Ectodermal cell (in vitro differentiated cells): ENCODE data around the gene PIH1D2.
"Not testable (repeated sequence)": the region's sequence is repeated elsewhere in the genome, so short reads cannot be mapped to it uniquely, and the experiment has no call there.

ENCODE experiments used
- H3K27ac ChIP-seq: 2 replicates; pipeline ENCODE4 v1.7.0; 2013; ENCODE audit warnings: mild to moderate bottlenecking, low read depth, low read length; ENCODE audit not compliant: insufficient read depth, poor library complexity, severe bottlenecking
- H3K27me3 ChIP-seq: 2 replicates; pipeline ENCODE4 v1.7.0; 2013; ENCODE audit warnings: mild to moderate bottlenecking, low read length; ENCODE audit not compliant: insufficient read depth, control insufficient read depth, poor library complexity, severe bottlenecking
- H3K36me3 ChIP-seq: one replicate; pipeline ENCODE4 v1.7.0; 2013; ENCODE audit warnings: low read length; ENCODE audit not compliant: control insufficient read depth, insufficient read depth
- H3K4me1 ChIP-seq: one replicate; pipeline ENCODE4 v1.7.0; 2013; ENCODE audit warnings: low read length; ENCODE audit not compliant: control insufficient read depth, insufficient read depth
- H3K4me3 ChIP-seq: 2 replicates; pipeline ENCODE4 v1.7.0; 2013; ENCODE audit warnings: low read depth, low read length, control low read depth; ENCODE audit not compliant: insufficient read depth
- H3K9me3 ChIP-seq: 2 replicates; pipeline ENCODE4 v1.7.0; 2013; ENCODE audit warnings: mild to moderate bottlenecking, low read length, moderate library complexity; ENCODE audit not compliant: control insufficient read depth
- WGBS, 2 experiments: methylation state at CpG; one replicate each; pipeline ENCODE4 v1.1.7; 2013; ENCODE audit warnings: missing lambda C conversion rate in 2 of 2; 5-methylcytosine and 5-hydroxymethylcytosine counted together

Gene PIH1D2

DNA sequence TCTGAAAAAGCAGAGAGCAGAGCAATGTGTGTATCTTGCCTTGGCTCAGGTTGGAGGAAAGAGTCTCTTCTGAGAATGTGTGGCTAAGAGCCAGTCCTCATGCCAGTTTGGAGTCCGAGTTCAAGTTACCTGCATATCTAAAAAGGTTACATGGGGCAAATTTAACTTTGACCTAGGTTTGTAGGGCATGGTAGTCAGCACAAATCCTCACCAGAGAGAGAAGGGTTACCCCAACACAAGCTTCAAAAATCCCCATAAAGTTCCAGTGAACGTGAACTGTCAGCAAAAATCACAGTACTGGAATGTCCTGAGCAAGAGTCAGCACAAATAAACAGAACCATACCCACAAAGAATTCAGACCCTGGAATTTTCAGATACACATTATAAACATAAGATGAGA lies 26.6 kb upstream of the PIH1D2 start:
- H3K4me3 ChIP-seq: no peak overlapping the region
- H3K36me3 ChIP-seq: peaks cover 4% of the 10 kb centered on the region
- H3K27me3 ChIP-seq: no peaks in the 10 kb centered on the region
- WGBS, 2 experiments: 88 to 93% methylated on average over 2 of the region's 2 CpGs
- no peak overlapping the region for H3K27ac ChIP-seq
- H3K4me1 ChIP-seq: no peaks in the 10 kb centered on the region
- H3K9me3 ChIP-seq: no peaks in the 10 kb centered on the region

DNA sequence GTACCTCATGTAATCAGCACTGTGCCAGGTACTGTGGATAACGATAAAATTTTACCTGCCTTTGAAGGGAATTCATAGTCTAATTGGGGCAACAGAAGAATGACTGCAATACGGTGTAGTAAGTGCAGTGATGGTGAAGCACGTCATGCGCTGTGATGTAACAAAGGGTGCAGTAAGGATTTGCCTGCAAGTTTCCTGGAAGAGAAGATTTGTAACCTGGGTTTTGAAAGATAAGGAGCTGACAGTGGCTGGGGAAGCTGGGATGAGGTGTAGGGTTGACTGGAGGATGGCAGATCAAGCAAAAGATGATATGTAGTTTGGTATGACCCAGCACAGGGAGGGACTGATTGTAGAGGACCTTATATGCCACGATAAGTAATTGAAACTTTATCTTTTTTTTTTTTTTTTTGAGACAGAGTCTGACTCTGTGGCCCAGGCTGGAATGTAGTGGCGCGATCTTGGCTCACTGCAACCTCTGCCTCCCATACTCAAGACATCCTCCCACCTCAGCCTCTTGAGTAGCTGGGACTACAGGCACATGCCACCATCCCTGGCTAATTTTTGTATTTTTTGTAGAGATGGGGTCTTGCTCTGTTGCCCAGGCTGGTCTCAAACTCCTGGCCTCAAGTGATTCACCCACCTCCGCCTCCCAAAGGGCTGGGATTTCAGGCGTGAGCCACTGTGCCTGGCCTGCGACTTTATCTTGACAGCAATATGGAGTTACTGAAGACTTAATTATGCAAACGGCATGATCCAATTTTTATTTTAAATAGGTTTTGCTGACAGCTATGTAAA lies 24.1 kb upstream of the PIH1D2 start:
- no peak overlapping the region for H3K27ac ChIP-seq
- no peak overlapping the region for H3K4me3 ChIP-seq
- no peaks in the 10 kb centered on the region for H3K9me3 ChIP-seq
- H3K4me1 ChIP-seq: no peaks in the 10 kb centered on the region
- no peaks in the 10 kb centered on the region for H3K27me3 ChIP-seq
- H3K36me3 ChIP-seq: peaks cover 13% of the 10 kb centered on the region
- 91 to 95% methylated on average over 11 of the region's 11 CpGs for WGBS, 2 experiments

DNA sequence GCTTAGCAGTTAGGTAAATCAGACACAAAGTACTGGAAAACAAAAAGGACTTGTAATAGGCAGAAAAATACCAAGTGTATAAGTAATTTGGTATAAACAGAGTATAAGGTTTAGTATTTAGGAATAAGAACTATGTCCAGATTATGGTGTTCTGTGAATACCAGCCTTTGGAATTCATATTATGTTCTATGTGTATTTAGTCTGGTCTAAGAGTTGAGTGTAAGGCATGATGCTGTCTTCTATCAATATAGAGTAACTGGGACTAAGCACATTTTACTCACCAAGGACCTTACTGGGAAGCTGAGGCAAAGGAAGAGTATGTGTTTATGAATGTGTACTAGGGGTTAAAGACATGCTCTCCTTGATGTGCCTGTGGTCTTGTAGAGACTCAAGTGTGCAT lies 22.4 kb upstream of the PIH1D2 start:
- peaks cover 21% of the 10 kb centered on the region for H3K36me3 ChIP-seq
- H3K9me3 ChIP-seq: no peaks in the 10 kb centered on the region
- no peak overlapping the region for H3K27ac ChIP-seq
- H3K27me3 ChIP-seq: no peaks in the 10 kb centered on the region
- no peak overlapping the region for H3K4me3 ChIP-seq
- H3K4me1 ChIP-seq: no peaks in the 10 kb centered on the region

DNA sequence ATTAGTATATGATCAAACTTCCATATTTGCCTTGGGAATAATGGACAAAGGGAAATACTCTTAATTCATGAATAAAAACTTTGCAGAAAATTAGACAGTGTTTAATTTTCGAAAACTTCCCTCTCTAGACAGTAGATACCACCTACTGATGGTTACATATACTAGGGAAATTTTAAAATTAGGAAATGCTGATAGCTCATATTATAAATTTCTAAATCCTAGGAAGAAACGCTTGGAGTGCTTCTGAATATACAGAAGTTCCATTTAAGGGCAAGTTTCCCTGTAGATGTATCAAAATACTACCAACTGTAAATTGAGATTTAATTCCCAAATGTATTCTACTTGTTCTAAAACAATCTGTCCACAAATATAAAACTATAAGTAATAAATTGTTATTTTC lies 21.5 kb upstream of the PIH1D2 start:
- WGBS, 2 experiments: 92% methylated on average over 1 of the region's 2 CpGs; no CpG with 5 or more reads in 1 of the 2 experiments
- H3K36me3 ChIP-seq: peaks cover 23% of the 10 kb centered on the region
- not testable (repeated sequence) for H3K9me3 ChIP-seq, H3K4me3 ChIP-seq, H3K4me1 ChIP-seq, H3K27ac ChIP-seq, H3K27me3 ChIP-seq

DNA sequence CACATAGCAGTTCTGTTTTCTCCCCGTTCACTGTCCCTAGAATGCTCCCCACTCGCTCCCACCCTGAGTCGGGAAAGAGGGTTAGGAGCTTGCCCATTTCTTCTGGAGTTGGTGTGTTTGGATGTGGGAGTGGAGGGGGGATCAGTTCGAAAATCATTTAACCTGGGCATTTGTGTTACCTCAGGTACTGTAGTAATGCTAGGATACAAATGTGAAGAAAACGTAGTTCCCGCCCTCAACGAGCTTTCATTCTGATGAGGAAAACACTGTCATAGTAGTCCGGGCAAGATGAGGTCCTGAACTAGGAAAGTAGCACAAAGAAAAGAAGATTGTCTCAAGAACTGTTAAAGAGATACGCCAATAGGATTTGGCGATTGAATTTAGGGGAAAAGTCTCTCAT lies 13.4 kb upstream of the PIH1D2 start:
- H3K4me1 ChIP-seq: peaks cover 9% of the 10 kb centered on the region
- peak overlapping the region; percentile 99 for H3K4me3 ChIP-seq
- H3K27me3 ChIP-seq: no peaks in the 10 kb centered on the region
- no peaks in the 10 kb centered on the region for H3K9me3 ChIP-seq
- H3K36me3 ChIP-seq: peaks cover 29% of the 10 kb centered on the region
- H3K27ac ChIP-seq: peak overlapping the region; percentile 19
- 22 to 23% methylated on average over 10 of the region's 10 CpGs for WGBS, 2 experiments

DNA sequence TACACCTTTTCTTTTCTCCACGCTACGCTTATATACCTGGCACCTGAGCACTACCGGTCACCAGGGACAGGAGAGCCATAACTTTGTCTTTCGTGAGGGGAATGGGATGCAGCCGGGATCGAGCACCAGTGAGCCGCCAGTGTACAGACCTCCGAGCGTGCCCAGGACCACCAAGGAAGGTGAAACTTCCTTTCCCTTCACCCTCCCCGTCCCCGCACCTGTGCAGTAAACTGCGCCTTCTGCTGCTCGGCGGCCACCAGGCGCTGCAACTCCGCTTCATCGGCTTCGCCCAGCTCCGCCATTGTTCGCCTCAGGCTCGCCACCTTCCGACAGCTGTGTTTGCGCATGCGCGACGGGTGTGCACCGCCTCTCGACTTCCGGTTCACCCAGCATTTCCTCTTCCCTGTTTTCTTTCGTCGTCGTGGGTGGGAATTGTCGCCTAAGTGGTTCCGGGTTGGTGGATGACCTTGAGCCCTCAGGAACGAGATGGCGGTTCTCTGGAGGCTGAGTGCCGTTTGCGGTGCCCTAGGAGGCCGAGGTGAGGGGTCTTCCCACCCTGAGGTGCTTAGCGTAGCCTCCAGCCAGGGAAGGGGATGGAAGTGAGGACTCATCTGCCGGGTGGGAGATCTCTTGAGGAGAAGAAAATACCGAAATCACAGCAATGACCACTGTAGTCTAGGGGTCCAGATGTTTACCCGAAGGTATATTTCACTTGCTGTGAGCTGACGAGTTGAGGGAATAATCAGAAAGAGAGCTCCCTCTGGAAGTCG lies 12.8 kb upstream of the PIH1D2 start, which contains the start of the genes SDHD and TIMM8B:
Gene SDHD, plus strand, starts transcription at position 452 of the 770 bp plus-strand sequence. Its CDS starts 35 bp downstream, at position 487.
Gene TIMM8B, minus strand, starts transcription at position 335 of the 770 bp plus-strand sequence. Its CDS starts 33 bp downstream, at position 302.
- no peaks in the 10 kb centered on the region for H3K27me3 ChIP-seq
- peak within 1 kb of the TSS; percentile 99 for H3K4me3 ChIP-seq
- peaks cover 9% of the 10 kb centered on the region for H3K4me1 ChIP-seq
- peak within 1 kb of the TSS; percentile 19 for H3K27ac ChIP-seq
- peaks cover 29% of the 10 kb centered on the region for H3K36me3 ChIP-seq
- WGBS, 2 experiments: 0% methylated on average over 45 of the region's 45 CpGs
- no peaks in the 10 kb centered on the region for H3K9me3 ChIP-seq

DNA sequence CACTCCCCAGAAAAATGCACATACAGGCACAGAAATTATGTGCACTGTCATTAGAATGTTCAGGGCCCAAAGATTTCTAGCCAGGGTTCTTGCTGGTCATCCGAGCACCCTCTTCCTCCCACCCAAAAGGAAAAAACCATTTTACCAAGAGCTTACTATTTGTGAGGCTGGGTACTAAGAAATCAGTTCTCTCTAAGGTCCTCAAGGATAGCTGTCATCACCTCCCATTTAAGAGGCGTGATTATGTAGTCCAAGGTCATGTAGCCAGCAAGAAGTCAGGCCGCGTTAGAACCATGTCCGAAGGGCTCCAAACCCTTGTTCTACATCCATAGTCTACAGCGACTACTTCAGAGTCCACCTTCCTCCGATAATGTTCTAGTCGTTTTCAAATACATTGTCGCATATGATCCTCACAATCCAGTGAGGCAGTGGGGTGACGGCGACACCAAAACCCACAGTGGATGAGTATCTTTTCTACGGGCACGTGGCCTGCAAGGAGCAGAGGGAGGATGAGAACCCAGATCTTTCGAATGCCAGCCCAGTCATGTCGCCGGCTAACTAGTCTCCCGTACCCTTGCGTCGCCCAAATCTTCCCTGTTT lies 12.1 kb upstream of the PIH1D2 start:
- Histone ChIP-seq H3K4me1 (peaks cover 9% of the 10 kb centered on the region), H3K27ac (peak overlapping the region; percentile 19), H3K9me3 (no peaks in the 10 kb centered on the region), H3K4me3 (peak overlapping the region; percentile 99), H3K27me3 (no peaks in the 10 kb centered on the region), H3K36me3 (peaks cover 25% of the 10 kb centered on the region)
- 5% methylated on average over 19 of the region's 19 CpGs for WGBS, 2 experiments

DNA sequence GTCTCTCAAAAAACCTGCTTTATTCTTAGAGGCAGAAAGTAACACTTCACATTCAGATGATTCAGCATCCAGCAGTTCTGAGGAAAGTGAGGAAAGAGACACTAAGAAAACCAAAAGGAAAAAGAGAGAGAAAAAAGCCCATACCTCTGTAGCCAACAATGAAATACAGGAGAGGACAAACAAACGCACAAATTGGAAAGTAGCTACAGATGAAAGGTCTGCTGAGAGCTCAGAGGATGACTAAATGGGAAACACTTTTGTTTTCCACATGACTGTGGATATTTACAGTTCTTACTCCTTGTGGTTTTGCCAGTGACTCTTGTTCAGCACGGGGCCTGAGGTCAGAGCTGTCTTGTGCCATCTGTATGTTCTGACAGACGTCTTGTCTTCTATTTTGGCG lies 8.9 kb upstream of the PIH1D2 start:
- Histone ChIP-seq H3K36me3 (peaks cover 37% of the 10 kb centered on the region), H3K4me3 (no peak overlapping the region), H3K9me3 (no peaks in the 10 kb centered on the region), H3K27ac (no peak overlapping the region), H3K27me3 (no peaks in the 10 kb centered on the region), H3K4me1 (peaks cover 8% of the 10 kb centered on the region)
- 93 to 96% methylated on average over 4 of the region's 4 CpGs for WGBS, 2 experiments

DNA sequence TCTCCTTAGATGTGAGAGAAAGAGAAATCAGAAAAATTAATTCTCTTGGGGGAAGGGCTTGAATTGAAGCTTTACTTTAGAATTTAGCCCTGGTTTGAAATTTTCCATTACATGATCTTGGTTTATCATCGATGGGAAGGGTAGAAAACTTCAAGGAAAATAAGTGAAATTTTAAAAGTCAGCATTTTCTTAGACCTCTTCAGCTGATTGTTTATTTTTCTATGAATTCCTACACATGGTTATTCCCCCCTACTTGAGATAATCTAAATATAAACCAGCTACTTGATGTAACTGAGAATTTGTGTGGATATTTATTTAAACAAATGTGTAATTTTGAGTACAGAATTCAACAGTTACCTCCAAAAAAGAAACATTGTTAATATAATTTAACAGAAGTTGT lies 10.9 kb downstream of the PIH1D2 start:
- Histone ChIP-seq H3K4me3 (no peak overlapping the region), H3K27ac (no peak overlapping the region), H3K27me3 (no peaks in the 10 kb centered on the region), H3K36me3 (peaks cover 22% of the 10 kb centered on the region), H3K9me3 (no peaks in the 10 kb centered on the region), H3K4me1 (no peaks in the 10 kb centered on the region)
- 92 to 93% methylated on average over 1 of the region's 1 CpG for WGBS, 2 experiments

DNA sequence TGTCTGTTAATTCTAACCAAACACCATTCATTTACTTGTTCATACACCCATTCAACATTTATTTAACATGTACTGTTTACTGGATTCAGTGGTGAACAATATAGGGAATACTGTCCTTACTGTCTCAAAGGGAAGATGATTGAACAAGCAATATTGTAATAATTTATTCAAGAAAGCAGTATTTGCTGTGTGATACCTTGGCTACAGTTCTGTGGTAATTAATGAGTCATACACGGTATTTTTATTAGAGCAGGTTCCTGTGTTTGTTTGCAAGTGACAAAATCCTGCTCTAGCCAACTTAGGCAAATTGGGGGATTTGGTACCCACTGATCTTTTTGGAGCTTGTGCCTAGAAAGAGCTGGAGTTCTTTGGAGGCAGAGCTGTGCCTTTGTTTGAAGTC lies 15.7 kb downstream of the PIH1D2 start:
- no peaks in the 10 kb centered on the region for H3K9me3 ChIP-seq
- no peaks in the 10 kb centered on the region for H3K27me3 ChIP-seq
- peaks cover 38% of the 10 kb centered on the region for H3K36me3 ChIP-seq
- H3K27ac ChIP-seq: no peak overlapping the region
- H3K4me3 ChIP-seq: no peak overlapping the region
- no peaks in the 10 kb centered on the region for H3K4me1 ChIP-seq
- WGBS, 2 experiments: 97 to 100% methylated on average over 1 of the region's 1 CpG
